DMS 273 treated with DMSO at 0.1 percent for 48 hours (cell line): Measurements from ENCODE around the gene MAGI2.

Experiments used
- DNase-seq: peaks from one replicate; lab custom pipeline; 2025; lab: John Stamatoyannopoulos, UW

Gene MAGI2

GRCh38 chr7:77989981-77990566, 1463.4 kb downstream of the MAGI2 start:
- no peak for DNase-seq

DNA sequence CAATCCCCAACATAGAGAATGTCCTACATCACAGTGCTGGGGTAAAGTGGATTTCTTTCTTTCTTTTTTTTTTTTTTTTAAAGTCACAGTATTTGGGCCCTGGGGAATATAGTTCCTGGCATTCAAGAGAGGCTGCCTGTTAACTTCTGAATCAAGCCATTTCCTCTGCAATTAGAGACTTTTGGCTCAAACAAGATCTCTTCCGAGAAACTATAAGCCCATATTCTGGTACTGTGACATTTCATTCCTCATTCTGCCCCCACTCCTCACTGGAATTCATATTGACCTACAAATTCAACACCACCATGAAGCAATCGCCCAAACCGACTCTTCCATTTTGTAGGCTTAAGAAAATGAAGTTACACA, 1467.5 kb downstream of the MAGI2 start:
- no peak for DNase-seq

DNA sequence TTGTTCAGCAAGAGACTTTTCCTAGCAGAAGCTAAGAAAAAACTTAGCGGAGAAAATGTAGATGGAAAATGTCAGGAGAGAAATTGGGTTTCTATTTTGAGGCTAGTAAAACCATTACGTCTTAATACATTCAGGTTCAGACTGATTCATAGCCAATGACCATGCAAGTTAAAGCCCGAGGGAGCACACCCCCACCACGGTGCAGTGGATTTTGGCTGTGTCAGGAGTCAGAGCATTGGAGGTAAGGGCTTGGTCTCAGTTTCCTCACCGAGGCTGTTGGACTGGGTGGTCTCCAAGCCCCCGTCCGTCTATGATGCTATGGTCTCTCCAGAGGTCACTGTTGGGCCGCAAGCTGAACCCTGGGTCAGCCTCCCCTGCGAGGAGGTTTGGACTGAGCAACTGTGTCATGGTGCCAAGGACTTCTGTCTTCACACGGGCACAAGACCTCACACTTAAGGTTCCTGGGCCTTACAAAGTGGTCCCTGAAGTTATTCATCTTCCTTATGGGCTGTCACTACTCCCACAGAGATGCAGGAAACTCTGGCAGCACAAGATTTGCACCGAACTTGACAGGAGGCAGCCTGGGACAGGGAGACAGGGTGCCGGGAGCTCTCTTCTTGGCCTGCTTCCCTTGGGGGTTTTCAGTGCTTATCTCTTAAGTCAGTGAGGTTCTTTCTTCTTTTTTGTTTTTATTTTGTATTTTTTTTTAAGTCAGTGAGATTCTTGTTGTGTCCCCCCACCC, 1468.1 kb downstream of the MAGI2 start:
- no peak for DNase-seq

DNA sequence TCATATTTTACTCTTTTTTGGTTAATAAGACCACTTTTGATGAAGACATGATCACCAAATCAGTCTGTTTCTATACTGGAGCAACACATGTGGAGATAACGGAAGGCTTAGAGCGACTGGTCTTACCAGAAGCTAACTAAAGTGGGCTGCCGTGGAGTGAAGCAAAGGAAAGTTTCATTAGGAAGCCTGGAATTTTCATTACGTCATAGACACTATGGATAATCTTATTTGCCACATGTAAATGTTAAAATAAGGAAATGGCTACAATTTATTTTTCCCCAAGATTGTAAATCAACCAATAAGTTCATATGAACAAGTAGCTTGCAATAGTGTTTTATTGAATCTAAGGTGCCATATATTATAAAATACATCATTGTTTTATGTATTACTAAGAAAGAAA, 1469.5 kb downstream of the MAGI2 start:
- no peak for DNase-seq

GRCh38 chr7:77982926-77983550, 1470.4 kb downstream of the MAGI2 start:
- no peak for DNase-seq

- no peak for DNase-seq
These were observed 1473.3 kb downstream of the MAGI2 start for GRCh38 chr7:77980087-77980713.

DNA sequence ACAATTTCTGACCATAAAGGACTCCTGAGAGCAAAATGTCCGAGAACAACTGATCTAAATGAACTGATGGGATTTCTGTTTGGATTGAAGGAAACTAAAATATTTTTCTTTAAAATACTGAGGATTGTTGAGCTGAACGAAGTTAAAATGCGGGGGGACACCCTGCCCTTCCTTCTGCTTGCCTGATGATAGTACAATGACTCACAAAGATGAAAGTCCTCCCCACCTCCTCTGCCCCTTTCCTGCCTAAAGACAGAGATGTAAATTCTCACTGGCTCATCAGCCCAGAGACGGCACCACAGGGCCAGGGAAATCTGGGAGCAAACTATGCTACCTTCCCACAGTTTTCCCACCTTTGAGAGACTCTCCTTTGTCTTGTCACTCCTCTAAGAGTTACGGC, 1474.2 kb downstream of the MAGI2 start:
- DNase-seq, result no peak

GRCh38 chr7:77975672-77976480, 1477.6 kb downstream of the MAGI2 start:
- no peak for DNase-seq

GRCh38 chr7:77971726-77972125, 1481.7 kb downstream of the MAGI2 start:
- no peak for DNase-seq

- DNase-seq, result no peak
These were observed 1486.0 kb downstream of the MAGI2 start for GRCh38 chr7:77967429-77967828.
